ENCODE measurements around the gene LRRC66. TPM values are rescaled to one million over a fixed set of nuclear protein-coding genes. Genes with fewer than 3 reads are reported as not detected.

The LRRC66 gene
- total and polyA plus RNA-seq, 2 of the 13 experiments (the other 11 are each of a cell fraction or from before 2014, with no cell fraction given) = not detected

- TF ChIP-seq DMTF1 (CRISPR knock-in tag; IDR thresholded peaks at IDR 0.05) = no peak
- no peak for TF ChIP-seq PHB2 (IDR thresholded peaks at IDR 0.05; ENCODE audit: partially characterized antibody)
- 0 out of 2 replicates have a peak, but pooled peaks have one; percentile 66 for TF ChIP-seq RELA (CRISPR knock-in tag; IDR thresholded peaks at IDR 0.05)
- TF ChIP-seq ZNF468 (CRISPR knock-in tag; IDR thresholded peaks at IDR 0.05) = no peak
- TF ChIP-seq ZBTB20 (CRISPR knock-in tag; IDR thresholded peaks at IDR 0.05; ENCODE audit: borderline replicate concordance, low read depth) = 0 out of 2 replicates have a peak, but pooled peaks have one; percentile 24
- no peak for TF ChIP-seq ETV6 (CRISPR knock-in tag; conservative IDR thresholded peaks at IDR 0.05)
- no peak for TF ChIP-seq NONO (IDR thresholded peaks at IDR 0.05)
- 0 out of 2 replicates have a peak, but pooled peaks have one; percentile 8 for TF ChIP-seq NONO (CRISPR knock-in tag; conservative IDR thresholded peaks at IDR 0.05)
- TF ChIP-seq, protein P1, sequence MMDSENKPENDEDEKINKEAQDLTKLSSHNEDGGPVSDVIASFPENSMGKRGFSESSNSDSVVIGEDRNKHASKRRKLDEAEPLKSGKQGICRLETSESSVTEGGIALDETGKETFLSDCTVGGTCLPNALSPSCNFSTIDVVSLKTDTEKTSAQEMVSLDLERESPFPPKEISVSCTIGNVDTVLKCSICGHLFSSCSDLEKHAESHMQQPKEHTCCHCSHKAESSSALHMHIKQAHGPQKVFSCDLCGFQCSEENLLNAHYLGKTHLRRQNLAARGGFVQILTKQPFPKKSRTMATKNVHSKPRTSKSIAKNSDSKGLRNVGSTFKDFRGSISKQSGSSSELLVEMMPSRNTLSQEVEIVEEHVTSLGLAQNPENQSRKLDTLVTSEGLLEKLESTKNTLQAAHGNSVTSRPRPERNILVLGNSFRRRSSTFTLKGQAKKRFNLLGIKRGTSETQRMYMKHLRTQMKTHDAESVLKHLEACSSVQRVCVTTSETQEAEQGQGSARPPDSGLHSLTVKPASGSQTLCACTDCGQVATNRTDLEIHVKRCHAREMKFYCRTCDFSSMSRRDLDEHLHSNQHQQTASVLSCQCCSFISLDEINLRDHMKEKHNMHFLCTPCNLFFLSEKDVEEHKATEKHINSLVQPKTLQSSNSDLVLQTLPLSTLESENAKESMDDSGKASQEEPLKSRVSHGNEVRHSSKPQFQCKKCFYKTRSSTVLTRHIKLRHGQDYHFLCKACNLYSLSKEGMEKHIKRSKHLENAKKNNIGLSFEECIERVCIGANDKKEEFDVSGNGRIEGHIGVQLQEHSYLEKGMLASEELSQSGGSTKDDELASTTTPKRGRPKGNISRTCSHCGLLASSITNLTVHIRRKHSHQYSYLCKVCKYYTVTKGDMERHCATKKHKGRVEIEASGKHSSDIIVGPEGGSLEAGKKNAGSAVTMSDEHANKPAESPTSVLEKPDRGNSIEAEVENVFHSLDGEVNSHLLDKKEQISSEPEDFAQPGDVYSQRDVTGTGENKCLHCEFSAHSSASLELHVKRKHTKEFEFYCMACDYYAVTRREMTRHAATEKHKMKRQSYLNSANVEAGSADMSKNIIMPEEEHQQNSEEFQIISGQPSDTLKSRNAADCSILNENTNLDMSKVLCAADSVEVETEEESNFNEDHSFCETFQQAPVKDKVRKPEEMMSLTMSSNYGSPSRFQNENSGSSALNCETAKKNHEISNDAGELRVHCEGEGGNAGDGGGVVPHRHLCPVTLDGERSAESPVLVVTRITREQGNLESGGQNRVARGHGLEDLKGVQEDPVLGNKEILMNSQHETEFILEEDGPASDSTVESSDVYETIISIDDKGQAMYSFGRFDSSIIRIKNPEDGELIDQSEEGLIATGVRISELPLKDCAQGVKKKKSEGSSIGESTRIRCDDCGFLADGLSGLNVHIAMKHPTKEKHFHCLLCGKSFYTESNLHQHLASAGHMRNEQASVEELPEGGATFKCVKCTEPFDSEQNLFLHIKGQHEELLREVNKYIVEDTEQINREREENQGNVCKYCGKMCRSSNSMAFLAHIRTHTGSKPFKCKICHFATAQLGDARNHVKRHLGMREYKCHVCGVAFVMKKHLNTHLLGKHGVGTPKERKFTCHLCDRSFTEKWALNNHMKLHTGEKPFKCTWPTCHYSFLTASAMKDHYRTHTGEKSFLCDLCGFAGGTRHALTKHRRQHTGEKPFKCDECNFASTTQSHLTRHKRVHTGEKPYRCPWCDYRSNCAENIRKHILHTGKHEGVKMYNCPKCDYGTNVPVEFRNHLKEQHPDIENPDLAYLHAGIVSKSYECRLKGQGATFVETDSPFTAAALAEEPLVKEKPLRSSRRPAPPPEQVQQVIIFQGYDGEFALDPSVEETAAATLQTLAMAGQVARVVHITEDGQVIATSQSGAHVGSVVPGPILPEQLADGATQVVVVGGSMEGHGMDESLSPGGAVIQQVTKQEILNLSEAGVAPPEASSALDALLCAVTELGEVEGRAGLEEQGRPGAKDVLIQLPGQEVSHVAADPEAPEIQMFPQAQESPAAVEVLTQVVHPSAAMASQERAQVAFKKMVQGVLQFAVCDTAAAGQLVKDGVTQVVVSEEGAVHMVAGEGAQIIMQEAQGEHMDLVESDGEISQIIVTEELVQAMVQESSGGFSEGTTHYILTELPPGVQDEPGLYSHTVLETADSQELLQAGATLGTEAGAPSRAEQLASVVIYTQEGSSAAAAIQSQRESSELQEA (CRISPR knock-in tag; IDR thresholded peaks at IDR 0.05; ENCODE audit: not compliant biosample characterization) = no peak
- TF ChIP-seq, protein P2, sequence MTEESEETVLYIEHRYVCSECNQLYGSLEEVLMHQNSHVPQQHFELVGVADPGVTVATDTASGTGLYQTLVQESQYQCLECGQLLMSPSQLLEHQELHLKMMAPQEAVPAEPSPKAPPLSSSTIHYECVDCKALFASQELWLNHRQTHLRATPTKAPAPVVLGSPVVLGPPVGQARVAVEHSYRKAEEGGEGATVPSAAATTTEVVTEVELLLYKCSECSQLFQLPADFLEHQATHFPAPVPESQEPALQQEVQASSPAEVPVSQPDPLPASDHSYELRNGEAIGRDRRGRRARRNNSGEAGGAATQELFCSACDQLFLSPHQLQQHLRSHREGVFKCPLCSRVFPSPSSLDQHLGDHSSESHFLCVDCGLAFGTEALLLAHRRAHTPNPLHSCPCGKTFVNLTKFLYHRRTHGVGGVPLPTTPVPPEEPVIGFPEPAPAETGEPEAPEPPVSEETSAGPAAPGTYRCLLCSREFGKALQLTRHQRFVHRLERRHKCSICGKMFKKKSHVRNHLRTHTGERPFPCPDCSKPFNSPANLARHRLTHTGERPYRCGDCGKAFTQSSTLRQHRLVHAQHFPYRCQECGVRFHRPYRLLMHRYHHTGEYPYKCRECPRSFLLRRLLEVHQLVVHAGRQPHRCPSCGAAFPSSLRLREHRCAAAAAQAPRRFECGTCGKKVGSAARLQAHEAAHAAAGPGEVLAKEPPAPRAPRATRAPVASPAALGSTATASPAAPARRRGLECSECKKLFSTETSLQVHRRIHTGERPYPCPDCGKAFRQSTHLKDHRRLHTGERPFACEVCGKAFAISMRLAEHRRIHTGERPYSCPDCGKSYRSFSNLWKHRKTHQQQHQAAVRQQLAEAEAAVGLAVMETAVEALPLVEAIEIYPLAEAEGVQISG (CRISPR knock-in tag; IDR thresholded peaks at IDR 0.05) = no peak
- no peak for TF ChIP-seq CCAR2 (optimal IDR thresholded peaks at IDR 0.05; ENCODE audit: low read depth, low read length)
- no peak for TF ChIP-seq ZNF770 (CRISPR knock-in tag; IDR thresholded peaks at IDR 0.05)
- no peak for TF ChIP-seq ZNF792 (CRISPR knock-in tag; IDR thresholded peaks at IDR 0.05)
- peak; percentile 59; the same call in 1 of the 2 replicates for TF ChIP-seq TGIF2 (CRISPR knock-in tag; IDR thresholded peaks at IDR 0.05)
- TF ChIP-seq POLR2A (IDR thresholded peaks at IDR 0.05; ENCODE audit: insufficient read depth in 1 of 2, low read depth in 2 of 2, low read length in 2 of 2) = no peak
- TF ChIP-seq TOPORS (CRISPR knock-in tag; IDR thresholded peaks at IDR 0.05) = no peak
Observed at GRCh38 chr4:52052475-52052780, 32.3 kb upstream of the LRRC66 start (continued).

Data from HepG2 (cell line).